Ascending aorta (tissue), 2 donors: Measurements from ENCODE around the gene PLAAT4. TPM values are rescaled to one million over a fixed set of nuclear protein-coding genes. Genes with fewer than 3 reads are reported as not detected.

Experiments used
- DNase-seq, 2 donors: peaks; one replicate each; pipeline ENCODE4 v3.0.0-alpha.2; 2019; ENCODE audit warnings: low spot score in 2 of 2
- H3K27ac ChIP-seq, 2 donors: fragments of 200-600 bp; sonication (generic); one replicate each; pipeline ENCODE4 v1.5.1; 2016 to 2017; ENCODE audit warnings: mild to moderate bottlenecking in 1 of 2
- H3K27me3 ChIP-seq: fragments of 200-600 bp; sonication (generic); one replicate; pipeline ENCODE4 v1.5.1; 2017
- H3K36me3 ChIP-seq, 2 donors: fragments of 200-600 bp; sonication (generic); one replicate each; pipeline ENCODE4 v1.5.1; 2016
- H3K4me1 ChIP-seq, 2 donors: fragments of 200-600 bp; sonication (generic); one replicate each; pipeline ENCODE4 v1.5.1; 2016 to 2017; ENCODE audit warnings: mild to moderate bottlenecking in 1 of 2
- H3K4me3 ChIP-seq, 2 donors: fragments of 200-600 bp; sonication (generic); one replicate each; pipeline ENCODE4 v1.5.1; 2016 to 2017; ENCODE audit warnings: mild to moderate bottlenecking in 1 of 2
- H3K9me3 ChIP-seq, 2 donors: fragments of 200-600 bp; sonication (generic); one replicate each; pipeline ENCODE4 v1.5.1; 2016
- CTCF ChIP-seq, 3 experiments: fragments of 200-600 bp in 2 of 3; fragments of 450-650 bp in 1 of 3; sonication (generic) in 2 of 3; IDR thresholded peaks; one replicate each; pipeline ENCODE4 v1.5.1; 2016 to 2019; ENCODE audit warnings: antibody characterized with exemption in 3 of 3, mild to moderate bottlenecking in 1 of 3, moderate library complexity in 1 of 3
- intact Hi-C: fragments of 100-400 bp; cut with DNase I; formaldehyde crosslinking; loops from one replicate; pipeline ENCODE4 v1.15.1; 2023
- total RNA-seq: library from RNA; depleted of rRNA; stranded (reverse); fragments of >200 nt; gene quantifications from one replicate; pipeline ENCODE4 v1.1.0, GENCODE V29; 2016

PLAAT4 gene
- total RNA-seq, 1 donor from 2014 or later, result 1.1 TPM

- TF ChIP-seq CTCF (IDR thresholded peaks at IDR 0.05), result no peak
- no peak overlapping the region for H3K4me3 ChIP-seq
- H3K27me3 ChIP-seq, result no peaks in the 10 kb centered on the region
- H3K36me3 ChIP-seq, result peaks cover 21 to 55% of the 10 kb centered on the region in 2 donors
- no peak overlapping the region for H3K27ac ChIP-seq
- no peaks in the 10 kb centered on the region for H3K4me1 ChIP-seq
- DNase-seq, result no peak
- H3K9me3 ChIP-seq, result no peaks in the 10 kb centered on the region
- intact Hi-C loops, result no loop called here
Observed at GRCh38 chr11:63595296-63595695, 58.7 kb downstream of the PLAAT4 start.

Other genes with a start within 250 kb of the PLAAT4 start
- not detected for gene SLC22A9, start 167.0 kb upstream of the PLAAT4 start, total RNA-seq
- 0.21 TPM for gene PLAAT5, start 45.6 kb upstream of the PLAAT4 start, total RNA-seq
- gene LGALS12, start 30.7 kb upstream of the PLAAT4 start, total RNA-seq, result not detected
- gene PLAAT2, start 26.6 kb downstream of the PLAAT4 start, total RNA-seq, result not detected
- gene PLAAT3, start 77.6 kb downstream of the PLAAT4 start, total RNA-seq, result 21.1 TPM
- 77.3 TPM for gene ATL3, start 134.6 kb downstream of the PLAAT4 start, total RNA-seq
- gene RTN3, start 144.7 kb downstream of the PLAAT4 start, total RNA-seq, result 49.5 TPM
- 34.7 TPM for gene ZFTA, start 232.0 kb downstream of the PLAAT4 start, total RNA-seq